ENCODE measurements around the gene CAD. TPM values are rescaled to one million over a fixed set of nuclear protein-coding genes. Genes with fewer than 3 reads are reported as not detected.

The CAD gene
- total and polyA plus RNA-seq, 2 donors (not counting 3 experiments of a cell fraction or from before 2014, with no cell fraction given), result 60.3 to 91.4 TPM

- peak; percentile 60 for FAIRE-seq
- Histone ChIP-seq H2AFZ (ENCODE audit: low read depth, low read length) (no peak overlapping the region), H3K36me3 (ENCODE audit: control insufficient read depth in 2 of 2, extremely low read depth in 1 of 2, insufficient read depth in 2 of 2, low read length in 2 of 2) (no peaks in the 10 kb centered on the region), H3K4me2 (ENCODE audit: insufficient read depth, low read length) (no peak overlapping the region), H4K20me1 (replicated peaks; ENCODE audit: control insufficient read depth, extremely low read depth, insufficient read depth, low read length) (no peaks in the 10 kb centered on the region), H3K9ac (replicated peaks; ENCODE audit: extremely low read depth, insufficient read depth, low read length) (no peak overlapping the region), H3K79me2 (ENCODE audit: control insufficient read depth, insufficient read depth, low read length) (no peaks in the 10 kb centered on the region), H3K4me1 (ENCODE audit: control insufficient read depth, extremely low read depth, insufficient read depth, low read length) (no peaks in the 10 kb centered on the region), H3K27me3 (ENCODE audit: control insufficient read depth in 2 of 2, insufficient read depth in 2 of 2, low read length in 2 of 2) (peaks cover 2 to 3% of the 10 kb centered on the region in 2 experiments), H3K4me3 (replicated peaks in 1 of 3; ENCODE audit: insufficient read depth in 1 of 3, low read depth in 1 of 3, low read length in 3 of 3) (no peak overlapping the region), H3K9me3 (replicated peaks; ENCODE audit: control insufficient read depth, insufficient read depth, low read length) (no peaks in the 10 kb centered on the region), H3K27ac (ENCODE audit: insufficient read depth, low read depth, low read length) (no peak overlapping the region), H3K9me1 (replicated peaks; ENCODE audit: control insufficient read depth, extremely low read depth, insufficient read depth, low read length) (no peaks in the 10 kb centered on the region)
- no TSS peak for BruUV-seq (replicated peaks)
- peak; percentile 73 for DNase-seq (ENCODE audit: low read depth, low spot score)
- intact Hi-C loops (cut with micrococcal nuclease) (loop anchor here (1.0 kb wide), 2 partner anchors 93 to 105 kb away; partner anchors contain the start of gene KHK), dilution Hi-C loops (cut with MboI; ENCODE audit: extremely low pct_ligation_motif_present, low sequenced_read_pairs) (no loop called here)
- ChIA-PET POLR2A (no interaction called here), CTCF (interaction anchor here (0.6 to 4.8 kb wide), 37 partner anchors 9 to 345 kb away, joined by 3 to 152 read pairs (median 6); partner anchors contain the start of genes ABHD1, ATRAID, KHK and PREB)
- TF ChIP-seq MAX (IDR thresholded peaks at IDR 0.05; ENCODE audit: insufficient read depth, insufficient read length) (no peak), CTCF (IDR thresholded peaks at IDR 0.05; ENCODE audit: extremely low read depth in 1 of 2, insufficient read depth in 1 of 2, low read depth in 1 of 2, low read length in 2 of 2) (peak; percentile 48 to 65), POLR2AphosphoS5 (IDR thresholded peaks at IDR 0.05; ENCODE audit: insufficient read depth, low read depth, low read length) (no peak)
Observed at GRCh38 chr2:27191070-27191829, 25.9 kb upstream of the CAD start.
